Choroid plexus epithelial cell (primary cell): ENCODE measurements around the gene FRY.
A peak's percentile ranks its signal among the peaks of the same experiment; 100 is the strongest.

ENCODE experiments used
- DNase-seq: peaks from one replicate; pipeline ENCODE4 v3.0.0-alpha.2; 2010; ENCODE audit warnings: low read depth
- H3K4me3 ChIP-seq: 2 replicates; pipeline ENCODE4 v1.5.1; 2011; ENCODE audit warnings: low read depth, mild to moderate bottlenecking, control low read depth, low read length, moderate library complexity
- TF ChIP-seq, protein P1 (sequence below): conservative IDR thresholded peaks from 2 replicates; pipeline ENCODE4 v1.5.1; 2011; ENCODE audit warnings: low read depth, mild to moderate bottlenecking, control low read depth, inconsistent platforms, low read length, moderate library complexity

The FRY gene

DNA sequence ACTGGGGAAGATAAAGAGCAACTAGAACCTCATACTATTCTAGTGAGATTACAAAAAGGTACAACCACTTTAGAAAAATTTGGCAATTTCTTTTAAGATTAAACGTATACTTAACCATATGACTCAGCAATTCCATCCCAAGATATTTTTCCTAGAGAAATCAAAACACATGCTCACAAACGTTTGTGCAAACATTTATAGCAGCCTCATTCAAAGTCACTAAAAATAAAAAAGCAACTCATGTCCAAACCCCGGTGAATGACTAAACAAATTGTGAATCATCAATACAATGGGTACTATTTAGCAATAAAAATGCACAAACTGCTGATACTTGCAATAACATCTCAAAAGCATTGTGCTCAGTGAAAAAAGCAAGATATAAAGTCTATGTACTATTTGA, 121.5 kb downstream of the FRY start:
- TF ChIP-seq, protein P1, sequence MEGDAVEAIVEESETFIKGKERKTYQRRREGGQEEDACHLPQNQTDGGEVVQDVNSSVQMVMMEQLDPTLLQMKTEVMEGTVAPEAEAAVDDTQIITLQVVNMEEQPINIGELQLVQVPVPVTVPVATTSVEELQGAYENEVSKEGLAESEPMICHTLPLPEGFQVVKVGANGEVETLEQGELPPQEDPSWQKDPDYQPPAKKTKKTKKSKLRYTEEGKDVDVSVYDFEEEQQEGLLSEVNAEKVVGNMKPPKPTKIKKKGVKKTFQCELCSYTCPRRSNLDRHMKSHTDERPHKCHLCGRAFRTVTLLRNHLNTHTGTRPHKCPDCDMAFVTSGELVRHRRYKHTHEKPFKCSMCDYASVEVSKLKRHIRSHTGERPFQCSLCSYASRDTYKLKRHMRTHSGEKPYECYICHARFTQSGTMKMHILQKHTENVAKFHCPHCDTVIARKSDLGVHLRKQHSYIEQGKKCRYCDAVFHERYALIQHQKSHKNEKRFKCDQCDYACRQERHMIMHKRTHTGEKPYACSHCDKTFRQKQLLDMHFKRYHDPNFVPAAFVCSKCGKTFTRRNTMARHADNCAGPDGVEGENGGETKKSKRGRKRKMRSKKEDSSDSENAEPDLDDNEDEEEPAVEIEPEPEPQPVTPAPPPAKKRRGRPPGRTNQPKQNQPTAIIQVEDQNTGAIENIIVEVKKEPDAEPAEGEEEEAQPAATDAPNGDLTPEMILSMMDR = no peak
- peak; percentile 62 for DNase-seq
- no peak overlapping the region for H3K4me3 ChIP-seq

DNA sequence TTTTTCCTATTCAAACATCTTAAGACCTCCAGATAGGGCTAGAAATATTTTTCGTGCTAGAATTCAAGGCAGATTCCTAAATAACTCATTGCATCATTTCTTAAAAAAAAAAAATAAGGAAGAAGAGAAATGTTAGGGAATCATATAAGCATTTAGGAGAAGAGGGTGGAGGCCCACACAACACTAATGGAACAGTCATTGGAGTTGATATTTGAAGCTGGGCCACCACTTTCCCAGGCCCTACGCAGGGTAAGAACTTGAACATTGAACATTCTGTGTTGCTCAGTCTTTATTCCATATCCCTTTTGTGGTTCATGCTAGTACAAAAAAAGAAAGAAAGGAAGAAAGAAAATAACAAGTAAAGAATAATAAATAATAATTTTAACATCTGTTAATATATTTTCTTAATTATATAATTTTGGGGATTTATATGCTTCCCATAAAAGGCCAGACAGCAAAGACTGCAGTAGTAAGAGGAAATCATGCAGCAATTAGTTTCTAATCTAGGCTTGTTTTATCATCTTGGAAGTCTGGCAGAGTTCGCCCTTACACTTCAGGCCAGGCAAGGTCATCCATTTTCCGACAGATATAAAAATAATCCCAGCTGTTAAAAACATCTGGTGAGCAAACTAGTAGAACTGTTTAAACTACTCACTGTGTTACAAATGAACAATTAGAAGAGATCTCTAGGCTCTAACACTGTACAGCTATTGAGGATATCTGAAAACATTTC, 127.7 kb downstream of the FRY start:
- no peak overlapping the region for H3K4me3 ChIP-seq
- TF ChIP-seq, protein P1 = no peak
- peak; percentile 11 for DNase-seq

DNA sequence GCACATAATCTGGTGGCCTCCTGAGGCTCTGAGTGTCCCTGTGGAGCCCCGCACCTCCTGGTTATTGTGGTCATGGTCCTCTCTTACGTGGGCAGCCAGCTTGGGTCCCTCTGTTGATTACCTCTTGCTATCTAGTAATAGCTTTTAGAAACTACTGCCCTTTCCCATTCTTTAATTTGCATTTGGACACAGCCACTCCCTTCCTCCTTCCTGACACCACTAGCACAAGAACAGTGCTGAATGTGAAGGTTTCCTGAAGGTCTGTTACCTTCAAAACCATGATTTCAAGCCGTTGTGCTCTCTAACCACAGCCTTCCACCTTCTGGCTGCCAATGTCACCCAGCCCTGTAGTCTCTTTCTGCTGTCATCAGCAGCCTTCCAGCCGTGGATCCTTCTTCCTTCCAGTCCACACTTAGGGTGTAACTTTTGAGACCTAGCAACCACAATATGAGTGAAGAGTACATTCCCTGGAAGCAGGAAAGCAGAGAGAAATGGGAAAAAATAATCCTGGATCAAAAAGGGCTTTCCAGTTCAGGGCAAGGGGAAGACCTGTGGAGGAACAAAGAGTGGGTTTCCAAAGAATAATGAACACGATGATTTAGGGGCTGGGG, 130.9 kb downstream of the FRY start:
- TF ChIP-seq, protein P1 = no peak
- H3K4me3 ChIP-seq = no peak overlapping the region
- DNase-seq = no peak

DNA sequence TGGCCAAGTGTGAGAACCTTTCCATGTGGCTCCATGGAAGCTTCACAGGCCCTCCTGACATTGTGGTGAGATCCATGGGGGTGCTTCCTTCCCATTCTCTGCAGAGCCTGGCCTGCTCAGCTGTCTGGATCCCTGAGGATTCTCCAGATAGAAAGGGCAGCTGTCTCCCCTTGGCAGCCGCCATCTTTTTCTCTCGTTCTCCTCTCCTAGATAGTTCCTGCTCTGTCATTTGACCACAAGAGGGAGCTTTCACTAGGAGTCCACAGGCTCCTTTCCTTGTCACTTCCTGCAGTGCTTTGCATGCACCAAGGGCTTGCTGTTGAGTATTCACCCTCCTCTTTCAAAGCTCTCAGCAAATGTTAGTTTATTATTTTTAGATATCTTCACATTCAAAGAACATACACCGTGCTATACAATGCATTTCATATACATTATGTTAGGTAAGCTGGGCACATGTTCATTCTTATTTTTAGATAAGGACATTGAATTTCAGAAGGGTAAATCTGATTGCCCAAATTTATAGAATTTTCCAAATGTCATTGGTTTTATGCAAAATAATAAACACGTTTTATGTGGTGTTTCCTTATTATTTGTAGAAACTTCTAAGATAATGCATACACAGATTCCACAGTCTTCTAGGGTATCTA, 133.2 kb downstream of the FRY start:
- DNase-seq = peak; percentile 88
- TF ChIP-seq, protein P1 = peak; percentile 91
- H3K4me3 ChIP-seq = no peak overlapping the region

DNA sequence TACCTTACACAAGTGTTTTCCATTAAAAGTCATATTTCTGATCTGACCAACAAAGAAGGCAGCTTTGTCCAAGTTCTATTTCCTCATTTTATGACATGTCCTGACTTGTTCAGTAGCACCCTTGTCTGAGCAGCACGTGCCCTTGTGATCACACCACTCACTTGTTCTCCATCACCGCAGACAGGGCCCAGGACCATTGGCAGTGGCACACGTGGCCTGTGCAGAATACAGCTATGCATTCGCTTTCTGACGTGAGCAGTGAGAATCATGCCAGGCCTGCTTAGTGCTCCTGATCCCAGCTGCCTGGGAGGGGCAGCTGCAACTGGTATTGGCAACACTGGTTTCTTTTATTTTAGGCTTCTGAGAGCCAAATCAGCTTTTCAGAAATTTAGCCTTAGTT, 134.2 kb downstream of the FRY start:
- TF ChIP-seq, protein P1 = no peak
- H3K4me3 ChIP-seq = no peak overlapping the region
- no peak for DNase-seq

DNA sequence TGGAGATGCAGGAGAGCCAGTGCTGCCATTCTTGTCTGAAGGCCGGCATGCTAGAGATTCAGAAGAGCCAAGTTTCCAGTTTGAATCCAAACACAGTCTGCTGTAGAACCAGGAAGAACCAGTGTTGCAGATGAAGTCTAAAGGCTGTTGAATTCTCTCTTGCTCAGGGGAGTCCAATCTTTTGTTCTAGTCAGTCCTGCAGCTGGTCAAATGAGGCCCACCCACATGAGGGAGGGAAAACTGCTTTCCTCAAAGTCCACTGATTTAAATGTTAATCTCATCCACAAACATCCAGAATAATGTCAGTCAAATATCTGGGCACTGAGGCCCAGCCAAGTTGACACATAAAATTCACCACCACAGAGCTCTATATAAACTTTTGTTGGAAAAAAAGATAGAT, 136.6 kb downstream of the FRY start:
- TF ChIP-seq, protein P1 = no peak
- no peak for DNase-seq
- H3K4me3 ChIP-seq = no peak overlapping the region

DNA sequence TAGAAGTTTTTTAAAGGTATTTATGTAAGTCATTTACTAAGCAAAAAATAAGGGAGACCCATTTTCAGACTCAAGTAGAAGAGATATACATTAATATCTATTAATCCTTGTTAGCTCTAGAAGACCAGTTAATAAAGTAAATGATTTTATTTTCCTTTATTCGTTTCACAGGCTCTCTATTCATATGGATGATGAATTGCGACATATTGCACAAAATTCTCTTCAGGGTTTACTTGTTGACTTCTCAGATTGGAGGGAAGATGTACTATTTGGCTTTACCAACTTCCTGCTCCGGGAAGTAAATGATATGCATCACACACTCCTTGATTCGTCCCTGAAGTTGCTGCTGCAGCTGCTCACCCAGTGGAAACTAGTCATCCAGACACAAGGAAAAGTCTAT, 139.3 kb downstream of the FRY start:
- no peak for DNase-seq
- no peak overlapping the region for H3K4me3 ChIP-seq
- TF ChIP-seq, protein P1 = no peak
